Activated CD8-positive, alpha-beta memory T cell treated with anti-CD3 and anti-CD28 coated beads, Interleukin-2, amount 10 ng/mL, durations not matched to agents 7 days and 5 days (primary cell): Measurements from ENCODE around the gene MCAM. TPM values are rescaled to one million over a fixed set of nuclear protein-coding genes. Genes with fewer than 3 reads are reported as not detected.
A peak's percentile ranks its signal among the peaks of the same experiment; 100 is the strongest.

Experiments
- ATAC-seq: fragments of 150-1000 bp; cut with Tn5 transposase; one replicate; pipeline ENCODE4 v1.10.0; 2021; ENCODE audit warnings: moderate library complexity
- CTCF ChIA-PET: fragments of 350-600 bp; sonication (Branson Sonifier 250); formaldehyde crosslinking; loops from one replicate; lab custom pipeline; 2021; ENCODE audit warnings: antibody characterized with exemption; lab: Charles Lee
- DNase-seq: peaks from one replicate; pipeline ENCODE4 v3.0.0-alpha.2; 2020
- H3K27ac Mint-ChIP-seq: one replicate; pipeline ENCODE4 v1.8.0; 2021; ENCODE audit warnings: mild to moderate bottlenecking, mixed read lengths
- H3K27me3 Mint-ChIP-seq: one replicate; pipeline ENCODE4 v1.8.0; 2021; ENCODE audit warnings: mixed read lengths
- H3K36me3 Mint-ChIP-seq: one replicate; pipeline ENCODE4 v1.8.0; 2021; ENCODE audit warnings: mild to moderate bottlenecking, mixed read lengths
- H3K4me1 Mint-ChIP-seq: one replicate; pipeline ENCODE4 v1.8.0; 2021; ENCODE audit warnings: mixed read lengths
- H3K4me3 Mint-ChIP-seq: one replicate; pipeline ENCODE4 v1.8.0; 2021; ENCODE audit warnings: mild to moderate bottlenecking, moderate library complexity, mixed read lengths
- H3K9me3 Mint-ChIP-seq: one replicate; pipeline ENCODE4 v1.8.0; 2022; ENCODE audit warnings: low read depth, mixed read lengths
- total RNA-seq, 2 experiments: library from RNA; stranded (reverse); gene quantifications; one replicate each; pipeline ENCODE4 v1.2.3, GENCODE V29; 2021

Gene MCAM
- total RNA-seq, 2 experiments from 2014 or later, result 2.5 to 3.9 TPM

- DNase-seq (peak; percentile 41), ATAC-seq (no peak)
- CTCF ChIA-PET, result interaction anchor here (0.8 to 5.6 kb wide), 17 partner anchors 10 to 531 kb away, joined by 3 to 90 read pairs (median 7); partner anchors contain the start of genes C1QTNF5, CBL, DPAGT1 and HMBS
- Mint-ChIP-seq H3K36me3 (no peaks in the 10 kb centered on the region), H3K9me3 (no peaks in the 10 kb centered on the region), H3K4me1 (peaks cover 40% of the 10 kb centered on the region), H3K4me3 (peak overlapping the region; percentile 1), H3K27me3 (peaks cover 25% of the 10 kb centered on the region), H3K27ac (no peak overlapping the region)
Observed at GRCh38 chr11:119320240-119320775, 3.4 kb upstream of the MCAM start.

DNA sequence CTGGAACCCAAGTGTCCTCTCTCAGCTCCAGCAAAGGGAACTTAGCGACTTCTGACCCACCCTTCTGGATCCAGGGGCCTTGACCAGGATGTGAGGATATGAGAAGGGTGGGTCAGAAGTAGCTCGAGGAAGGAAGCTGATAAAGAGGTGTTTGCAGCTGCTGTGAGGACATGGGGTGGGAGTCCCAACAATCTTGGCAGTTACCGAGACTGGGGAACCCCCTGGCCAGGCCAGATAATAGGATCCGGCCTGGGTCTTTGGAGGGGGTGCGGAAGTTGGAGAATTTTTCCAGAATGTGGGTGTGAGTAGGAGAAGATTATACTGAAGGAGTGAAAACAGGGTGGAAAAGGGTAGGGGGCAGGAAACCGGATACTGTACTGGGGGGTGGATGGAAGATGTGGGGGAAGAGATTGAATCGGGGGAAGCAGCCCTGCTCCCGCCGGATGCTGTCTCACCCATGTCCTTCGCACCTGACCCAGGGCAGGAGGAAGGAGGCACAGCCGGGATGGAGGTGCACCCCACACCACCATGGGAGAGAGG lies 2.8 kb upstream of the MCAM start:
- Mint-ChIP-seq H3K36me3 (no peaks in the 10 kb centered on the region), H3K4me1 (peaks cover 41% of the 10 kb centered on the region), H3K4me3 (peak overlapping the region; percentile 1), H3K27ac (peak overlapping the region; percentile 48), H3K27me3 (peaks cover 27% of the 10 kb centered on the region), H3K9me3 (no peaks in the 10 kb centered on the region)
- CTCF ChIA-PET, result interaction anchor here (1.0 to 5.6 kb wide), 7 partner anchors 13 to 124 kb away, joined by 3 to 66 read pairs (median 20); partner anchors contain the start of gene CBL
- ATAC-seq, result no peak
- no peak for DNase-seq

DNA sequence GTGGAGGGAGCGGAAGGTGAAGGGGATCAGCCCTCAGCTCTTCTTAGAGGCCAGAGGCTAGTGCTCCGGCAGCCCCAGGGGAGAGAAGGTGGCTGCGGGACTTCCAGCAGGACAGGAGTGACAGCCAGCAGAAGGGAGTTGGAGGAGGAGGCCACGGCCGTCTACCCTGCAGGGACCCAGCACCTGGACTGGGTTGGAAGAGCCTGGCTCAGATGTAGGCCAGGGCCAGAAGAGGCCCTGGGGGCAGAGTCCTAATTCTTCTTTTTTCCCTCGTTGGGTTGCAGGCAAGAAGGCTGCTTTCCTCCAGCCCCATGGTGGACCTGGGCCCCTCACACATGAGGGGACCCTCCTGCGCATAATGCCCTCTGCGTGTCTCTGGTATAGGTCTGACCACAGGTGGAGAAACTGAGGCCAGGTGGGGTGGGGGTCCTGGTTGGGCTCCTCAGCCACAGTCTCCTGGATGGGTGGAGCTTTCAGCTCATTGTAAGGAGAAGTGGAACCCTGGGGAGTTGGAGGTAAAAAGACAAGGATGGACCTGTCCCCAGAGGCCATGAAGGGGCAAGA lies 2.3 kb upstream of the MCAM start:
- Mint-ChIP-seq H3K36me3 (no peaks in the 10 kb centered on the region), H3K27me3 (peaks cover 32% of the 10 kb centered on the region), H3K9me3 (no peaks in the 10 kb centered on the region), H3K4me1 (peaks cover 41% of the 10 kb centered on the region), H3K27ac (peak overlapping the region; percentile 73), H3K4me3 (peak overlapping the region; percentile 52)
- CTCF ChIA-PET, result interaction anchor here (0.8 to 5.6 kb wide), 11 partner anchors 13 to 252 kb away, joined by 3 to 40 read pairs (median 4); partner anchors contain the start of gene VPS11
- no peak for ATAC-seq
- DNase-seq, result peak; percentile 40

DNA sequence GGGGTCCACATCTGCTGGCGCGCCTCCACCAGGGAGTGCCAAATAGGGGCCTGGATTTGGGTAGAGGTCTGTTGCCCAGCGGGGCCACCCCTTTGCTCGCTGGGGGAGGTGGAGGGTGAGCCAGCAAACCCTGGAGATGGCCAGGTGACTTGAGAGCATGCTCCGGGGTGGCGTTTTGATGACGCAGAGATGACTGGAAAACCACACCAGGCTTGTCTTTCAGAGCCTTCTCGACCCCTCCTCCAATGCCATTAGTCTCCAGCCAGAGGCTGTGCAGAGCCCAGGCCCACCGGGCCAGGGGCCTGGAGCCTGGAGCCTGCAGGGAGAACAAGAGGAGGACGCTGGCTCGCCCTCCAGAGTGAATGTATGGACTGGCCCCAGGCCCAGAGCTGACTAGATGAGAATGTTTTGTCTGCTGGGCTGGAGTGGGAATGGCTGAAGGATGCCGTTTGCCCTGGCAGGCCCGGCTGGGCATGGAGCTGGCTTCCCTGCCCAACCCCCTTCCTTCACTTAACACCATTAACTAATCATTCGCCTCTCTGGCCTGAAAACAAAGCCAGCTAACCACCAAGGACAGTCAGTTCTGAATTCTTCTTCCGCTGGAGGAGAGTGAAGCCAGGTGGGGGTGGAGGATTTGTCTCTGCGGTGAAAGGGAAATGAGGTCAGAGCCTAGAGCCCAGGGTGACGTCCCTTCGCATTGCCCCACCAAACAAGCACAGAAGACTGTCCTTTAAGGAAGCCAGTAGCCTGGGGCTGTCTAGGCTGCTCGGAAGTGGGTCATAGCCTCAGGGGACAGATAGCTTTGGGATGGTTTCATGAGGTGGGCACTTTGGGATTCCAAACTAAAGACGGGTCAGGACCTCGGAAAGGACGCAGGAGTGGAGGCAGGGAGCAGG lies 1.6 kb upstream of the MCAM start:
- Mint-ChIP-seq H3K4me3 (peak overlapping the region; percentile 52), H3K27ac (peak overlapping the region; percentile 73), H3K27me3 (peaks cover 34% of the 10 kb centered on the region), H3K4me1 (peaks cover 39% of the 10 kb centered on the region), H3K9me3 (no peaks in the 10 kb centered on the region), H3K36me3 (no peaks in the 10 kb centered on the region)
- CTCF ChIA-PET, result interaction anchor here (0.7 to 5.0 kb wide), 10 partner anchors 12 to 252 kb away, joined by 3 to 19 read pairs (median 3); partner anchors contain the start of genes CBL and VPS11
- ATAC-seq (peak; percentile 29), DNase-seq (peak; percentile 83)

- H3K27me3 Mint-ChIP-seq, result peaks cover 34% of the 10 kb centered on the region
- no peak for ATAC-seq
Observed at GRCh38 chr11:119317592-119318239, 786 bp upstream of the MCAM start.

GRCh38 chr11:119316016-119316728 lies 758 bp downstream of the MCAM start:
- H3K36me3 Mint-ChIP-seq, result no peaks in the 10 kb centered on the region
- DNase-seq (no peak), ATAC-seq (no peak)
- CTCF ChIA-PET, result interaction anchor here (0.9 to 5.0 kb wide), 9 partner anchors 8 to 250 kb away, joined by 3 to 19 read pairs (median 8); partner anchors contain the start of gene CBL
- peak overlapping the region; percentile 49 for H3K4me3 Mint-ChIP-seq
- H3K9me3 Mint-ChIP-seq, result no peaks in the 10 kb centered on the region
- H3K4me1 Mint-ChIP-seq, result peaks cover 25% of the 10 kb centered on the region
- H3K27me3 Mint-ChIP-seq, result peaks cover 34% of the 10 kb centered on the region
- H3K27ac Mint-ChIP-seq, result no peak overlapping the region

More at GRCh38 chr11:119317592-119318239, 786 bp upstream of the MCAM start:
- H3K4me3 Mint-ChIP-seq, result no peak overlapping the region
- DNase-seq, result no peak
- H3K4me1 Mint-ChIP-seq, result peaks cover 38% of the 10 kb centered on the region
- CTCF ChIA-PET, result interaction anchor here (0.6 to 5.0 kb wide), 6 partner anchors 8 to 111 kb away, joined by 3 to 19 read pairs (median 4); partner anchors contain the start of gene CBL
- H3K9me3 Mint-ChIP-seq, result no peaks in the 10 kb centered on the region
- no peaks in the 10 kb centered on the region for H3K36me3 Mint-ChIP-seq
- no peak overlapping the region for H3K27ac Mint-ChIP-seq

- Mint-ChIP-seq H3K4me1 (peaks cover 25% of the 10 kb centered on the region), H3K27me3 (peaks cover 34% of the 10 kb centered on the region), H3K36me3 (no peaks in the 10 kb centered on the region), H3K27ac (no peak overlapping the region), H3K9me3 (no peaks in the 10 kb centered on the region), H3K4me3 (peak overlapping the region; percentile 49)
- CTCF ChIA-PET, result interaction anchor here (0.6 to 5.0 kb wide), 13 partner anchors 8 to 250 kb away, joined by 3 to 19 read pairs (median 5); partner anchors contain the start of gene CBL
- ATAC-seq (peak; percentile 40), DNase-seq (no peak)
Observed at GRCh38 chr11:119315131-119316015, 1.6 kb downstream of the MCAM start.

- H3K27me3 Mint-ChIP-seq, result peaks cover 34% of the 10 kb centered on the region
- ATAC-seq, result no peak
- H3K4me3 Mint-ChIP-seq, result no peak overlapping the region
- no peaks in the 10 kb centered on the region for H3K9me3 Mint-ChIP-seq
- H3K4me1 Mint-ChIP-seq, result peaks cover 21% of the 10 kb centered on the region
- DNase-seq, result no peak
- H3K36me3 Mint-ChIP-seq, result no peaks in the 10 kb centered on the region
- no peak overlapping the region for H3K27ac Mint-ChIP-seq
- CTCF ChIA-PET, result interaction anchor here (0.8 to 5.0 kb wide), 9 partner anchors 8 to 249 kb away, joined by 3 to 19 read pairs (median 4); partner anchors contain the start of gene RNF26
Observed at GRCh38 chr11:119314726-119315125, 2.2 kb downstream of the MCAM start.

DNA sequence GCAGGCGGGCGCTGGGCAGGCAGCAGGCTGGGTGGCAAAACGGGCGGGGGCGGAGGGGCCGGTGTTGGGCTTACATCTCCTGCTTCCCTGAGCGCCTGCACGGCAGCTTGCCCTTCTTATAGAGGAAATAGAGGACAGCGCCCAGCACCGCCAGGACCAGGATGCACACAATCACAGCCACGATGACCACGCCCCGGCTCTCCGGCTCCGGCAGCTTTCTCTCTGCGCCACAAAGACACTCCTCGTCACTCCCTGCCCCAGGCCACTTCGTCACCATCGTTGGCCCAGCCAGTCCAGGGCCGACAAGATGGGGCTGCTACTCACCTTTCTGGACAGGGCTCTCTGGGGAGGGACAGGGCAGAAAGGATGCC lies 6.3 kb downstream of the MCAM start:
- H3K27me3 Mint-ChIP-seq, result peaks cover 12% of the 10 kb centered on the region
- H3K4me1 Mint-ChIP-seq, result peaks cover 17% of the 10 kb centered on the region
- no peaks in the 10 kb centered on the region for H3K36me3 Mint-ChIP-seq
- CTCF ChIA-PET, result interaction anchor here (1.3 kb wide), 1 partner anchor 28 kb away, joined by 3 read pairs; no protein-coding TSS in a partner anchor
- no peak overlapping the region for H3K27ac Mint-ChIP-seq
- no peak overlapping the region for H3K4me3 Mint-ChIP-seq
- H3K9me3 Mint-ChIP-seq, result no peaks in the 10 kb centered on the region
- DNase-seq, result no peak
- no peak for ATAC-seq

- H3K4me3 Mint-ChIP-seq, result no peak overlapping the region
Observed at GRCh38 chr11:119309953-119310681, 6.8 kb downstream of the MCAM start.

More at GRCh38 chr11:119309953-119310681, 6.8 kb downstream of the MCAM start:
- CTCF ChIA-PET, result interaction anchor here (0.7 to 1.3 kb wide), 4 partner anchors 11 to 28 kb away, joined by 3 to 4 read pairs (median 3); no protein-coding TSS in a partner anchor
- peaks cover 9% of the 10 kb centered on the region for H3K27me3 Mint-ChIP-seq
- no peaks in the 10 kb centered on the region for H3K9me3 Mint-ChIP-seq
- no peak for ATAC-seq
- H3K36me3 Mint-ChIP-seq, result no peaks in the 10 kb centered on the region
- DNase-seq, result no peak
- peaks cover 15% of the 10 kb centered on the region for H3K4me1 Mint-ChIP-seq
- no peak overlapping the region for H3K27ac Mint-ChIP-seq
